ENCODE measurements around the gene ZNF697. TPM values are rescaled to one million over a fixed set of nuclear protein-coding genes. Genes with fewer than 3 reads are reported as not detected.

Gene ZNF697
- polyA plus RNA-seq, 1 donor (not counting 4 experiments of a cell fraction or from before 2014, with no cell fraction given), result 4.7 TPM

- FAIRE-seq (no peak), DNase-seq (ENCODE audit: low read depth, low spot score) (no peak)
- Histone ChIP-seq H3K9me1 (ENCODE audit: control insufficient read depth, extremely low read depth, insufficient read depth, low read length) (no peaks in the 10 kb centered on the region), H2AFZ (ENCODE audit: control insufficient read depth, low read length) (no peak overlapping the region), H4K20me1 (ENCODE audit: control insufficient read depth, extremely low read depth, insufficient read depth, low read length) (no peaks in the 10 kb centered on the region), H3K27ac (ENCODE audit: control insufficient read depth, insufficient read depth, low read length) (no peak overlapping the region), H3K9me3 (ENCODE audit: control insufficient read depth, low read depth, low read length) (no peaks in the 10 kb centered on the region), H3K79me2 (ENCODE audit: control insufficient read depth, insufficient read depth, low read length) (no peaks in the 10 kb centered on the region), H3K4me3 (ENCODE audit: control insufficient read depth in 2 of 3, extremely low read depth in 1 of 3, insufficient read depth in 2 of 3, low read depth in 1 of 3, low read length in 3 of 3) (no peak overlapping the region), H3K9ac (ENCODE audit: control insufficient read depth, extremely low read depth, insufficient read depth, low read length) (no peak overlapping the region), H3K27me3 (ENCODE audit: control insufficient read depth, extremely low read depth, insufficient read depth, low read length) (no peaks in the 10 kb centered on the region), H3K36me3 (ENCODE audit: control insufficient read depth in 2 of 2, extremely low read depth in 1 of 2, insufficient read depth in 2 of 2, low read length in 2 of 2) (no peaks in the 10 kb centered on the region), H3K4me1 (ENCODE audit: control insufficient read depth, extremely low read depth, insufficient read depth, low read length) (peaks cover 25% of the 10 kb centered on the region), H3K4me2 (ENCODE audit: control insufficient read depth, extremely low read depth, insufficient read depth, low read depth, low read length) (no peak overlapping the region)
- TF ChIP-seq EZH2 (IDR thresholded peaks at IDR 0.05; ENCODE audit: low read length) (no peak), CTCF (optimal IDR thresholded peaks at IDR 0.05 in 1 of 3, IDR thresholded peaks at IDR 0.05 in 1 of 3, conservative IDR thresholded peaks at IDR 0.05 in 1 of 3; ENCODE audit: extremely low read depth in 1 of 3, insufficient read depth in 2 of 3, low read length in 3 of 3) (no peak)
- dilution Hi-C loops (cut with MboI; ENCODE audit: extremely low pct_ligation_motif_present, low sequenced_read_pairs), result no loop called here
Measured at GRCh38 chr1:119602169-119602568, 45.9 kb downstream of the ZNF697 start.

- DNase-seq (ENCODE audit: low read depth, low spot score), result no peak
- no peak for TF ChIP-seq EZH2 (IDR thresholded peaks at IDR 0.05; ENCODE audit: low read length)
- TF ChIP-seq CTCF (optimal IDR thresholded peaks at IDR 0.05 in 1 of 3, IDR thresholded peaks at IDR 0.05 in 1 of 3, conservative IDR thresholded peaks at IDR 0.05 in 1 of 3; ENCODE audit: extremely low read depth in 1 of 3, insufficient read depth in 2 of 3, low read length in 3 of 3), result no peak
- Histone ChIP-seq H2AFZ (ENCODE audit: control insufficient read depth, low read length) (no peak overlapping the region), H3K27me3 (ENCODE audit: control insufficient read depth, extremely low read depth, insufficient read depth, low read length) (no peaks in the 10 kb centered on the region), H3K4me2 (ENCODE audit: control insufficient read depth, extremely low read depth, insufficient read depth, low read depth, low read length) (no peak overlapping the region), H3K4me1 (ENCODE audit: control insufficient read depth, extremely low read depth, insufficient read depth, low read length) (peaks cover 25% of the 10 kb centered on the region), H3K4me3 (ENCODE audit: control insufficient read depth in 2 of 3, extremely low read depth in 1 of 3, insufficient read depth in 2 of 3, low read depth in 1 of 3, low read length in 3 of 3) (no peak overlapping the region), H3K27ac (ENCODE audit: control insufficient read depth, insufficient read depth, low read length) (no peak overlapping the region), H3K79me2 (ENCODE audit: control insufficient read depth, insufficient read depth, low read length) (no peaks in the 10 kb centered on the region), H3K36me3 (ENCODE audit: control insufficient read depth in 2 of 2, extremely low read depth in 1 of 2, insufficient read depth in 2 of 2, low read length in 2 of 2) (no peaks in the 10 kb centered on the region), H3K9me1 (ENCODE audit: control insufficient read depth, extremely low read depth, insufficient read depth, low read length) (no peaks in the 10 kb centered on the region), H4K20me1 (ENCODE audit: control insufficient read depth, extremely low read depth, insufficient read depth, low read length) (no peaks in the 10 kb centered on the region), H3K9ac (ENCODE audit: control insufficient read depth, extremely low read depth, insufficient read depth, low read length) (no peak overlapping the region), H3K9me3 (ENCODE audit: control insufficient read depth, low read depth, low read length) (no peaks in the 10 kb centered on the region)
- dilution Hi-C loops (cut with MboI; ENCODE audit: extremely low pct_ligation_motif_present, low sequenced_read_pairs), result no loop called here
- FAIRE-seq, result no peak
Measured at GRCh38 chr1:119600976-119601375, 47.1 kb downstream of the ZNF697 start.

All from keratinocyte (primary cell).